Nephron (organoid): ENCODE results near the gene ARHGEF12.
A peak's percentile ranks its signal among the peaks of the same experiment; 100 is the strongest.

Source experiments
- H3K27ac Mint-ChIP-seq, 3 experiments: 2 replicates each; pipeline ENCODE4 v1.8.0; 2020; ENCODE audit warnings: mixed read lengths in 3 of 3, mild to moderate bottlenecking in 2 of 3, moderate library complexity in 1 of 3
- H3K27me3 Mint-ChIP-seq: 2 replicates; pipeline ENCODE4 v1.8.0; 2021; ENCODE audit warnings: low read depth, mild to moderate bottlenecking, moderate library complexity, mixed read lengths
- H3K36me3 Mint-ChIP-seq: 2 replicates; pipeline ENCODE4 v1.8.0; 2020; ENCODE audit warnings: low read depth, mixed read lengths
- H3K4me1 Mint-ChIP-seq: 2 replicates; pipeline ENCODE4 v1.8.0; 2020; ENCODE audit warnings: mixed read lengths
- H3K4me3 Mint-ChIP-seq, 3 experiments: 2 replicates each; pipeline ENCODE4 v1.8.0; 2020; ENCODE audit warnings: mild to moderate bottlenecking in 3 of 3, mixed read lengths in 3 of 3, moderate library complexity in 2 of 3
- H3K9me3 Mint-ChIP-seq: 2 replicates; pipeline ENCODE4 v1.8.0; 2020; ENCODE audit warnings: mixed read lengths
- CTCF ChIP-seq, 3 experiments: fragments of 200-600 bp; sonication (generic); IDR thresholded peaks; one replicate each; pipeline ENCODE4 v1.5.0; 2021; ENCODE audit warnings: antibody characterized with exemption in 3 of 3; ENCODE audit not compliant: unreplicated experiment in 3 of 3

ARHGEF12 gene

GRCh38 chr11:120410622-120411380, 74.6 kb downstream of the ARHGEF12 start:
- Mint-ChIP-seq H3K9me3 (no peaks in the 10 kb centered on the region), H3K27ac (no peak overlapping the region)

DNA sequence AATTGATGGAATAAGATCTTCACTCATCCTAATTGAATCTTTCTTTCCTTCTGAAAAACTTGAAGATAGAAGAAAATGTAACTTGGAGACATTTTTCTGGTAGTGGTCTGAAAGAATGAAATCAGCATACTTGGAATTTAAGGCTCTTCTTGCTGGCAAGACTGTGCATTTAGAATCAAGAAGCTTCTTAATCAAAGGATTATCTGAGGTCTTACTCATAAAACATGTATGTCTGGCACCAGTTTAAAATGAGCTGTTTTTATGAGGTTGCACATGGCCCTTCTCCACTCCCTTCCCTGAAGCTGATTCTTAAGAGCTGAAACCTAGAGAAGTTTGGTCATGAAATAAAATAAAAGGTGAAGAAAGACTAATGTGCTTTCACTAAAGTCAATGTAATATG, 77.3 kb downstream of the ARHGEF12 start:
- Mint-ChIP-seq H3K4me3 (no peak overlapping the region), H3K27ac (no peak overlapping the region), H3K36me3 (peaks cover 37% of the 10 kb centered on the region), H3K4me1 (peaks cover 18% of the 10 kb centered on the region), H3K9me3 (no peaks in the 10 kb centered on the region), H3K27me3 (no peaks in the 10 kb centered on the region)
- TF ChIP-seq CTCF (IDR thresholded peaks at IDR 0.05; ENCODE audit: unreplicated experiment in 3 of 3) = no peak

More at GRCh38 chr11:120410622-120411380, 74.6 kb downstream of the ARHGEF12 start:
- no peaks in the 10 kb centered on the region for H3K27me3 Mint-ChIP-seq
- no peak for TF ChIP-seq CTCF (IDR thresholded peaks at IDR 0.05; ENCODE audit: unreplicated experiment in 3 of 3)
- H3K4me3 Mint-ChIP-seq = no peak overlapping the region
- H3K36me3 Mint-ChIP-seq = peaks cover 25% of the 10 kb centered on the region
- peaks cover 18% of the 10 kb centered on the region for H3K4me1 Mint-ChIP-seq

- no peaks in the 10 kb centered on the region for H3K27me3 Mint-ChIP-seq
- no peaks in the 10 kb centered on the region for H3K9me3 Mint-ChIP-seq
- no peak for TF ChIP-seq CTCF (IDR thresholded peaks at IDR 0.05; ENCODE audit: unreplicated experiment in 3 of 3)
- H3K4me3 Mint-ChIP-seq = no peak overlapping the region
- H3K27ac Mint-ChIP-seq = no peak overlapping the region
- H3K36me3 Mint-ChIP-seq = peaks cover 40% of the 10 kb centered on the region
- H3K4me1 Mint-ChIP-seq = no peaks in the 10 kb centered on the region
These were observed 84.4 kb downstream of the ARHGEF12 start for GRCh38 chr11:120420572-120420971.

- H3K27ac Mint-ChIP-seq = peak overlapping the region in 1 of 3 experiments; percentile 22
- H3K9me3 Mint-ChIP-seq = no peaks in the 10 kb centered on the region
- H3K36me3 Mint-ChIP-seq = peaks cover 38% of the 10 kb centered on the region
- no peaks in the 10 kb centered on the region for H3K27me3 Mint-ChIP-seq
- no peak for TF ChIP-seq CTCF (IDR thresholded peaks at IDR 0.05; ENCODE audit: unreplicated experiment in 3 of 3)
- no peaks in the 10 kb centered on the region for H3K4me1 Mint-ChIP-seq
- no peak overlapping the region for H3K4me3 Mint-ChIP-seq
These were observed 88.2 kb downstream of the ARHGEF12 start for GRCh38 chr11:120424185-120424969.

DNA sequence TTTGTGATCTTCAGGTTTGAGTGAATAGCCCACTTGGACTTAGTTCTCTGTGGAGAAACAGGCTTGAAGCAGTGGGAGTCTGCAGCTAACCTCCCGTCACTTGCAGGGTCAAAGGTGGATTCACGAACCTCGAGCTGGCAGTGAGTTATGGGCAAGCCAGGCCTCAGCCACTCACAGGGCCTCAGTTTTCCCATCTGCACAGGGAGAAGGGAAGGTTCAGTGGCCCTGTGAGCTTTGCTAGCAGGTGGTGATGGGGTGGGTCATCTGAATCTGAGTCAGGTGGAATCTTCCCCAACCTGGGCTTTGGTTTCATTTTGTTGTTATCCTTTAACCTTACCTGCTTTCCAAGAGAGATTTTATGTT, 88.7 kb downstream of the ARHGEF12 start:
- Mint-ChIP-seq H3K27me3 (no peaks in the 10 kb centered on the region), H3K4me3 (no peak overlapping the region), H3K27ac (peak overlapping the region in 1 of 3 experiments; percentile 22), H3K36me3 (peaks cover 34% of the 10 kb centered on the region), H3K9me3 (no peaks in the 10 kb centered on the region), H3K4me1 (no peaks in the 10 kb centered on the region)
- TF ChIP-seq CTCF (IDR thresholded peaks at IDR 0.05; ENCODE audit: unreplicated experiment in 3 of 3) = no peak
